B cell (primary cell): Measurements from ENCODE around the gene ETDC. TPM values are rescaled to one million over a fixed set of nuclear protein-coding genes. Genes with fewer than 3 reads are reported as not detected.

ENCODE experiments used
- ATAC-seq: fragments of 200-7000 bp; cut with Tn5 transposase; one replicate; pipeline ENCODE4 v1.10.0; 2021; ENCODE audit warnings: low read depth, mild to moderate bottlenecking, moderate number of reproducible peaks, moderate library complexity
- CTCF ChIA-PET: fragments of 350-600 bp; sonication (Branson Sonifier 250); formaldehyde crosslinking; loops from one replicate; lab custom pipeline; 2021; ENCODE audit warnings: antibody characterized with exemption, inconsistent platforms; lab: Charles Lee
- POLR2A ChIA-PET: fragments of 350-600 bp; sonication (Branson Sonifier 250); formaldehyde crosslinking; loops from one replicate; lab custom pipeline; 2021; ENCODE audit warnings: antibody characterized with exemption; lab: Charles Lee
- DNase-seq: peaks from one replicate; pipeline ENCODE4 v3.0.0; 2013
- H2AFZ ChIP-seq: 2 replicates; pipeline ENCODE4 v1.6.1; 2012; ENCODE audit warnings: mild to moderate bottlenecking, low read depth, low read length; ENCODE audit not compliant: insufficient read depth, poor library complexity, severe bottlenecking
- H3K27ac ChIP-seq, 2 donors: 1 replicate in 1 of 2; 2 replicates in 1 of 2; pipeline ENCODE4 v1.5.1; 2012 to 2013; ENCODE audit warnings: low read length in 2 of 2, mild to moderate bottlenecking in 2 of 2, moderate library complexity in 1 of 2
- H3K27me3 ChIP-seq, 4 experiments: fragments of 200-600 bp in 1 of 4; sonication (generic) in 1 of 4; replicated peaks in 1 of 4; 1 replicate in 2 of 4; 2 replicates in 2 of 4; pipeline versions ENCODE4 v1.6.1 to v1.7.0; 2013 to 2016; ENCODE audit warnings: low read length in 3 of 4, mild to moderate bottlenecking in 2 of 4, mixed read lengths in 1 of 4, moderate library complexity in 1 of 4; ENCODE audit not compliant: insufficient read depth in 4 of 4, control insufficient read depth in 3 of 4; ENCODE audit errors: control extremely low read depth in 1 of 4
- H3K36me3 ChIP-seq, 2 experiments: replicated peaks in 1 of 2; 1 replicate in 1 of 2; 2 replicates in 1 of 2; pipeline versions ENCODE4 v1.6.1 to v1.7.1; 2013; ENCODE audit warnings: low read length in 1 of 2; ENCODE audit not compliant: insufficient read depth in 2 of 2, control insufficient read depth in 1 of 2; ENCODE audit errors: control extremely low read depth in 1 of 2, extremely low read depth in 1 of 2
- H3K4me1 ChIP-seq, 2 donors: fragments of 200-600 bp in 1 of 2; sonication (generic) in 1 of 2; 1 replicate in 1 of 2; 2 replicates in 1 of 2; pipeline versions ENCODE4 v1.5.1 to v1.6.1; 2013 to 2017; ENCODE audit warnings: low read length in 2 of 2; ENCODE audit not compliant: control insufficient read depth in 2 of 2, insufficient read depth in 2 of 2
- H3K4me2 ChIP-seq: replicated peaks from 2 replicates; pipeline ENCODE3; 2012; ENCODE audit warnings: mild to moderate bottlenecking, low read depth, low read length; ENCODE audit not compliant: poor library complexity, severe bottlenecking
- H3K4me3 ChIP-seq, 5 experiments: fragments of 200-600 bp in 1 of 5; sonication (generic) in 1 of 5; 1 replicate in 3 of 5; 2 replicates in 2 of 5; pipeline versions ENCODE4 v1.5.1 to v1.7.0; 2011 to 2016; ENCODE audit warnings: low read length in 4 of 5, mild to moderate bottlenecking in 4 of 5, low read depth in 2 of 5, control low read depth in 1 of 5, moderate library complexity in 1 of 5; ENCODE audit not compliant: insufficient read depth in 1 of 5; ENCODE audit errors: control extremely low read depth in 1 of 5, extremely low read depth in 1 of 5
- H3K79me2 ChIP-seq: fragments of 200-600 bp; sonication (generic); one replicate; pipeline ENCODE4 v1.6.0; 2016; ENCODE audit warnings: low read length; ENCODE audit not compliant: control insufficient read depth, insufficient read depth
- H3K9ac ChIP-seq: fragments of 200-600 bp; sonication (generic); 2 replicates; pipeline ENCODE4 v1.6.1; 2017; ENCODE audit warnings: mild to moderate bottlenecking, low read length, moderate library complexity
- H3K9me3 ChIP-seq, 3 donors: one replicate each; pipeline versions ENCODE4 v1.6.1 to v1.7.1; 2013; ENCODE audit warnings: low read length in 2 of 3; ENCODE audit not compliant: control insufficient read depth in 2 of 3, insufficient read depth in 1 of 3; ENCODE audit errors: control extremely low read depth in 1 of 3
- H4K20me1 ChIP-seq: 2 replicates; pipeline ENCODE4 v1.6.0; 2012; ENCODE audit warnings: mild to moderate bottlenecking, low read length; ENCODE audit not compliant: insufficient read depth, control insufficient read depth, poor library complexity, severe bottlenecking
- H3K27ac Mint-ChIP-seq: one replicate; pipeline ENCODE4 v1.8.0; 2021; ENCODE audit warnings: mixed read lengths
- H3K27me3 Mint-ChIP-seq: one replicate; pipeline ENCODE4 v1.8.0; 2021; ENCODE audit warnings: mixed read lengths
- H3K4me1 Mint-ChIP-seq: one replicate; pipeline ENCODE4 v1.8.0; 2021; ENCODE audit warnings: mixed read lengths
- H3K4me3 Mint-ChIP-seq: one replicate; pipeline ENCODE4 v1.8.0; 2021; ENCODE audit warnings: mixed read lengths
- H3K9me3 Mint-ChIP-seq: one replicate; pipeline ENCODE4 v1.8.0; 2022; ENCODE audit warnings: mixed read lengths; ENCODE audit not compliant: insufficient read depth
- EZH2 ChIP-seq: IDR thresholded peaks from 2 replicates; pipeline ENCODE4 v1.6.1; 2012; ENCODE audit warnings: borderline replicate concordance, low read depth, mild to moderate bottlenecking, moderate library complexity, low read length; ENCODE audit not compliant: insufficient read depth, poor library complexity, severe bottlenecking
- WGBS: methylation state at CpG from one replicate; pipeline ENCODE4 v1.1.5; 2013; ENCODE audit warnings: missing lambda C conversion rate; ENCODE audit not compliant: insufficient coverage; 5-methylcytosine and 5-hydroxymethylcytosine counted together
- intact Hi-C: fragments of 100-400 bp; cut with micrococcal nuclease; formaldehyde crosslinking; loops from one replicate; pipeline ENCODE4 v1.10.0; 2022
- polyA plus RNA-seq: library from polyadenylated mRNA; depleted of rRNA; stranded (reverse); fragments of >200 nt; gene quantifications from 2 replicates; pipeline ENCODE4 v1.2.3, GENCODE V29; 2012
- total RNA-seq, 2 donors: library from RNA; stranded (reverse); fragments of 120-200 nt in 1 of 2; gene quantifications; 1 replicate in 1 of 2; 2 replicates in 1 of 2; pipeline versions ENCODE4 v1.2.3 to v1.2.4, GENCODE V29; 2013 to 2022
- TF ChIP-seq, protein P1 (sequence below): fragments of 200-600 bp; IDR thresholded peaks from one replicate; pipeline ENCODE4 v1.8.0; 2022; ENCODE audit warnings: antibody characterized with exemption, mild to moderate bottlenecking

ETDC gene
- total and polyA plus RNA-seq, 2 donors (not counting 1 experiment from before 2014, with no cell fraction given) = not detected

DNA sequence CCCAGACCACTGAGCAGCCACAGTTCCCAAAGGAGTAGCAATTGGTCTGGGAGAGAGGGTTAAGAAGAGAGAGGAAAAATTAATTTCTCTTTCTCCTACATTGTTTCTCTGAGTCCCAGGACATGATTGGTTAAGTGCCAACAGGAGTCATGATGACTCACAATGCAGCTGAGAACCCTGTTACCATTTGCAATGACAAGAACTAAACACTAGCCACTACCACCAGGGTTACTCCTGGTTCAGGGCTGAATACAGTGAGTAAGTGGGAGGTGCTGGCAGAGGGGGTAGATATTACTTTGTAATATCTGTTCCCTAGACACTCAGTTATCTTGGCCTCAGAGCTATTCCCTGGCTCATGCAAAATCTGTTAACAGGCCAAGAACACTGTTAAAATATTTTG, 18.0 kb downstream of the ETDC start:
- intact Hi-C loops = no loop called here
- Histone ChIP-seq H3K27me3 (no peaks in the 10 kb centered on the region), H4K20me1 (peaks cover 9% of the 10 kb centered on the region), H3K4me3 (no peak overlapping the region), H3K9ac (no peak overlapping the region), H3K79me2 (no peaks in the 10 kb centered on the region), H2AFZ (no peak overlapping the region), H3K27ac (no peak overlapping the region), H3K4me1 (no peaks in the 10 kb centered on the region), H3K36me3 (no peaks in the 10 kb centered on the region), H3K9me3 (peaks cover 0 to 5% (median 0%) of the 10 kb centered on the region in 3 donors), H3K4me2 (no peak overlapping the region)
- no peak for DNase-seq
- H3K27ac Mint-ChIP-seq = no peak overlapping the region
- H3K27me3 Mint-ChIP-seq = no peaks in the 10 kb centered on the region
- TF ChIP-seq, protein P1, sequence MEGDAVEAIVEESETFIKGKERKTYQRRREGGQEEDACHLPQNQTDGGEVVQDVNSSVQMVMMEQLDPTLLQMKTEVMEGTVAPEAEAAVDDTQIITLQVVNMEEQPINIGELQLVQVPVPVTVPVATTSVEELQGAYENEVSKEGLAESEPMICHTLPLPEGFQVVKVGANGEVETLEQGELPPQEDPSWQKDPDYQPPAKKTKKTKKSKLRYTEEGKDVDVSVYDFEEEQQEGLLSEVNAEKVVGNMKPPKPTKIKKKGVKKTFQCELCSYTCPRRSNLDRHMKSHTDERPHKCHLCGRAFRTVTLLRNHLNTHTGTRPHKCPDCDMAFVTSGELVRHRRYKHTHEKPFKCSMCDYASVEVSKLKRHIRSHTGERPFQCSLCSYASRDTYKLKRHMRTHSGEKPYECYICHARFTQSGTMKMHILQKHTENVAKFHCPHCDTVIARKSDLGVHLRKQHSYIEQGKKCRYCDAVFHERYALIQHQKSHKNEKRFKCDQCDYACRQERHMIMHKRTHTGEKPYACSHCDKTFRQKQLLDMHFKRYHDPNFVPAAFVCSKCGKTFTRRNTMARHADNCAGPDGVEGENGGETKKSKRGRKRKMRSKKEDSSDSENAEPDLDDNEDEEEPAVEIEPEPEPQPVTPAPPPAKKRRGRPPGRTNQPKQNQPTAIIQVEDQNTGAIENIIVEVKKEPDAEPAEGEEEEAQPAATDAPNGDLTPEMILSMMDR = no peak
- TF ChIP-seq EZH2 = no peak
- H3K4me1 Mint-ChIP-seq = peaks cover 7% of the 10 kb centered on the region
- H3K9me3 Mint-ChIP-seq = peaks cover 3% of the 10 kb centered on the region
- ChIA-PET CTCF (no interaction called here), POLR2A (interaction anchor here (0.6 kb wide), 1 partner anchor 21 kb away, joined by 3 read pairs; no protein-coding TSS in a partner anchor)
- no peak overlapping the region for H3K4me3 Mint-ChIP-seq
- no peak for ATAC-seq

DNA sequence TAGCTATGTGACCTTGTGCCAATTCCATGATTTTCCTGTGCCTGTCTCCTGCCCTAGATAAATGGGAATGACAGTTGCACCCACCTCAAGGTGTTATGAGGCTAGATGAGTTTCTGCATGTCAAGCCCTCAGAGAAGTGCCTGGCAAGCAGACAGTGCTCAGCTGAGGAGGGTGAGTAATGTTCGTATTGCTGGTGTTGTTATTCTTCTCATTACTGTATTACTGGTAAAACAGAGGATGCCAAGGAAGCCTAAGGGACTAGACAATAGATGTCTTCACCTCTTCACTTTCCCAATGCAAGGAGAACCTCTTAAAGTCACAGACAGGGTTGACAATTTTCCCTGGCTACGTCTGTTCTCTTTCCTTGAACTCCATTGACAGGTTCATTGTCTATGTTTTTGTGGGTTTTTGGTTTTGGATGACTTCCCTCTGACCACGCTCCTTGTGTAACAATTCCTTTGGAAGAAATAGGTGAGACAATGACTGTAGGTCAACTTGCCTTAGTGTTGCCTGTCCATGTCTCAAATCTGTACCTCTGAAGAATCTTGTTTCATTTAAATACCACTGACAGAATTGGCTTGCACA, 19.2 kb downstream of the ETDC start:
- ChIA-PET POLR2A (no interaction called here), CTCF (no interaction called here)
- WGBS = 100% methylated on average over 1 of the region's 3 CpGs
- Mint-ChIP-seq H3K4me3 (no peak overlapping the region), H3K9me3 (no peaks in the 10 kb centered on the region), H3K27me3 (no peaks in the 10 kb centered on the region), H3K27ac (no peak overlapping the region), H3K4me1 (peaks cover 7% of the 10 kb centered on the region)
- Histone ChIP-seq H4K20me1 (peaks cover 9% of the 10 kb centered on the region), H3K4me3 (no peak overlapping the region), H3K4me1 (no peaks in the 10 kb centered on the region), H3K36me3 (peaks cover 0 to 3% of the 10 kb centered on the region in 2 experiments), H2AFZ (no peak overlapping the region), H3K27ac (no peak overlapping the region), H3K9ac (no peak overlapping the region), H3K4me2 (no peak overlapping the region), H3K27me3 (no peaks in the 10 kb centered on the region), H3K79me2 (no peaks in the 10 kb centered on the region), H3K9me3 (no peaks in the 10 kb centered on the region)
- DNase-seq = no peak
- intact Hi-C loops = no loop called here
- no peak for ATAC-seq
- TF ChIP-seq, protein P1 = no peak
- TF ChIP-seq EZH2 = no peak
